Endothelial cell of umbilical vein (primary cell): ENCODE measurements around the gene SLC2A8.

Source experiments
- EZH2 ChIP-seq: IDR thresholded peaks from 2 replicates; pipeline ENCODE4 v1.6.1; 2012; ENCODE audit warnings: borderline replicate concordance, low read depth, mild to moderate bottlenecking, moderate library complexity, low read length, inconsistent platforms; ENCODE audit not compliant: severe bottlenecking
- GATA2 ChIP-seq: IDR thresholded peaks from 2 replicates; pipeline ENCODE4 v1.7.0; 2011; ENCODE audit warnings: low read depth, mild to moderate bottlenecking, moderate library complexity, mixed read lengths, low read length; ENCODE audit not compliant: insufficient read length, insufficient read depth
- JUN ChIP-seq: IDR thresholded peaks from 2 replicates; pipeline ENCODE4 v1.6.1; 2011; ENCODE audit warnings: borderline replicate concordance, low read depth; ENCODE audit not compliant: insufficient read length, insufficient read depth
- POLR2A ChIP-seq: IDR thresholded peaks from 2 replicates; pipeline ENCODE4 v1.6.1; 2012; ENCODE audit warnings: low read depth, mild to moderate bottlenecking, control low read depth, low read length
- POLR2AphosphoS5 ChIP-seq: IDR thresholded peaks from 2 replicates; pipeline ENCODE4 v1.6.1; 2012; ENCODE audit warnings: low read depth, mild to moderate bottlenecking, control low read depth, low read length, moderate library complexity; ENCODE audit not compliant: insufficient read depth
- TF ChIP-seq, protein P1 (sequence below), 2 donors: IDR thresholded peaks; 1 replicate in 1 of 2; 2 replicates in 1 of 2; pipeline ENCODE4 v1.5.1; 2011; ENCODE audit warnings: low read length in 2 of 2, mild to moderate bottlenecking in 2 of 2, moderate library complexity in 2 of 2, control low read depth in 1 of 2, inconsistent platforms in 1 of 2, low read depth in 1 of 2; ENCODE audit not compliant: insufficient read depth in 1 of 2; ENCODE audit errors: extremely low read depth in 1 of 2
- TF ChIP-seq, protein P2 (sequence below): IDR thresholded peaks from 2 replicates; pipeline ENCODE4 v1.6.1; 2011; ENCODE audit not compliant: insufficient read depth, insufficient read length

- TF ChIP-seq, protein P1, sequence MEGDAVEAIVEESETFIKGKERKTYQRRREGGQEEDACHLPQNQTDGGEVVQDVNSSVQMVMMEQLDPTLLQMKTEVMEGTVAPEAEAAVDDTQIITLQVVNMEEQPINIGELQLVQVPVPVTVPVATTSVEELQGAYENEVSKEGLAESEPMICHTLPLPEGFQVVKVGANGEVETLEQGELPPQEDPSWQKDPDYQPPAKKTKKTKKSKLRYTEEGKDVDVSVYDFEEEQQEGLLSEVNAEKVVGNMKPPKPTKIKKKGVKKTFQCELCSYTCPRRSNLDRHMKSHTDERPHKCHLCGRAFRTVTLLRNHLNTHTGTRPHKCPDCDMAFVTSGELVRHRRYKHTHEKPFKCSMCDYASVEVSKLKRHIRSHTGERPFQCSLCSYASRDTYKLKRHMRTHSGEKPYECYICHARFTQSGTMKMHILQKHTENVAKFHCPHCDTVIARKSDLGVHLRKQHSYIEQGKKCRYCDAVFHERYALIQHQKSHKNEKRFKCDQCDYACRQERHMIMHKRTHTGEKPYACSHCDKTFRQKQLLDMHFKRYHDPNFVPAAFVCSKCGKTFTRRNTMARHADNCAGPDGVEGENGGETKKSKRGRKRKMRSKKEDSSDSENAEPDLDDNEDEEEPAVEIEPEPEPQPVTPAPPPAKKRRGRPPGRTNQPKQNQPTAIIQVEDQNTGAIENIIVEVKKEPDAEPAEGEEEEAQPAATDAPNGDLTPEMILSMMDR (IDR thresholded peaks at IDR 0.05; ENCODE audit: extremely low read depth in 1 of 2, insufficient read depth in 1 of 2, low read depth in 1 of 2, low read length in 2 of 2): no peak
- TF ChIP-seq POLR2A (no peak), GATA2 (no peak), EZH2 (no peak), POLR2AphosphoS5 (no peak), JUN (no peak)
- TF ChIP-seq, protein P2, sequence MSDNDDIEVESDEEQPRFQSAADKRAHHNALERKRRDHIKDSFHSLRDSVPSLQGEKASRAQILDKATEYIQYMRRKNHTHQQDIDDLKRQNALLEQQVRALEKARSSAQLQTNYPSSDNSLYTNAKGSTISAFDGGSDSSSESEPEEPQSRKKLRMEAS: no peak
Measured at GRCh38 chr9:127384016-127384730, 12.8 kb upstream of the SLC2A8 start.
